ENCODE data around the gene SAMSN1. TPM values are rescaled to one million over a fixed set of nuclear protein-coding genes. Genes with fewer than 3 reads are reported as not detected.

SAMSN1 gene
- total RNA-seq: 10 to 100 TPM; 47.5 to 48.4 TPM

- H3K4me3 Mint-ChIP-seq: peak within 1 kb of the TSS; percentile 89
- H3K36me3 Mint-ChIP-seq: peaks cover 11% of the 10 kb centered on the region
- H3K27me3 Mint-ChIP-seq: no peaks in the 10 kb centered on the region
- CTCF ChIA-PET: interaction anchor here (0.8 to 1.4 kb wide), 2 partner anchors 18 to 27 kb away, joined by 3 read pairs; no protein-coding TSS in a partner anchor
- H3K9me3 Mint-ChIP-seq: no peaks in the 10 kb centered on the region
- POLR2A ChIA-PET: interaction anchor here (1.0 to 5.7 kb wide), 3 partner anchors 13 to 23 kb away, joined by 5 to 58 read pairs (median 14); no protein-coding TSS in a partner anchor
- peaks cover 49% of the 10 kb centered on the region for H3K4me1 Mint-ChIP-seq (ENCODE audit: low read depth)
- peak within 1 kb of the TSS; percentile 95 for H3K27ac Mint-ChIP-seq
- intact Hi-C loops (cut with micrococcal nuclease): loop anchor here (1.0 to 5.0 kb wide), 10 partner anchors 12 to 1186 kb away; partner anchors contain the start of gene HSPA13
- peak; percentile 83 for DNase-seq
These were observed at the start of gene SAMSN1 for GRCh38 chr21:14545906-14546480. SAMSN1 (minus strand) TSS chr21:14546315; CDS start chr21:14546261, 54 bp downstream.

GRCh38 chr21:14595449-14595848 is 49.3 kb upstream of the SAMSN1 start:
- ChIA-PET CTCF (no interaction called here), POLR2A (no interaction called here)
- peaks cover 12% of the 10 kb centered on the region for H3K4me1 Mint-ChIP-seq (ENCODE audit: low read depth)
- H3K9me3 Mint-ChIP-seq: peaks cover 12% of the 10 kb centered on the region
- H3K4me3 Mint-ChIP-seq: no peak overlapping the region
- no peaks in the 10 kb centered on the region for H3K36me3 Mint-ChIP-seq
- no peaks in the 10 kb centered on the region for H3K27me3 Mint-ChIP-seq
- no peak overlapping the region for H3K27ac Mint-ChIP-seq
- DNase-seq: no peak
- intact Hi-C loops (cut with micrococcal nuclease): loop anchor here (2.0 kb wide), 1 partner anchor 13 kb away; no protein-coding TSS in a partner anchor

GRCh38 chr21:14594967-14595366 is 48.9 kb upstream of the SAMSN1 start:
- ChIA-PET POLR2A (no interaction called here), CTCF (no interaction called here)
- H3K4me1 Mint-ChIP-seq (ENCODE audit: low read depth): peaks cover 16% of the 10 kb centered on the region
- H3K27ac Mint-ChIP-seq: no peak overlapping the region
- peaks cover 12% of the 10 kb centered on the region for H3K9me3 Mint-ChIP-seq
- no peak for DNase-seq
- no peaks in the 10 kb centered on the region for H3K36me3 Mint-ChIP-seq
- intact Hi-C loops (cut with micrococcal nuclease): loop anchor here (2.0 to 5.0 kb wide), 3 partner anchors 14 to 142 kb away; no protein-coding TSS in a partner anchor
- no peak overlapping the region for H3K4me3 Mint-ChIP-seq
- H3K27me3 Mint-ChIP-seq: no peaks in the 10 kb centered on the region

- CTCF ChIA-PET: no interaction called here
- POLR2A ChIA-PET: interaction anchor here (0.6 kb wide), 1 partner anchor 22 kb away, joined by 3 read pairs; no protein-coding TSS in a partner anchor
- Mint-ChIP-seq H3K27me3 (no peaks in the 10 kb centered on the region), H3K4me1 (ENCODE audit: low read depth) (peaks cover 21% of the 10 kb centered on the region), H3K36me3 (no peaks in the 10 kb centered on the region), H3K27ac (no peak overlapping the region), H3K9me3 (peaks cover 15% of the 10 kb centered on the region), H3K4me3 (no peak overlapping the region)
- intact Hi-C loops (cut with micrococcal nuclease): loop anchor here (5.0 kb wide), 2 partner anchors 111 to 144 kb away; no protein-coding TSS in a partner anchor
- DNase-seq: no peak
These were observed 47.1 kb upstream of the SAMSN1 start for GRCh38 chr21:14593230-14593629.

- Mint-ChIP-seq H3K27ac (no peak overlapping the region), H3K36me3 (no peaks in the 10 kb centered on the region), H3K4me3 (no peak overlapping the region), H3K27me3 (no peaks in the 10 kb centered on the region), H3K9me3 (peaks cover 15% of the 10 kb centered on the region), H3K4me1 (ENCODE audit: low read depth) (peaks cover 21% of the 10 kb centered on the region)
- intact Hi-C loops (cut with micrococcal nuclease): loop anchor here (5.0 kb wide), 2 partner anchors 110 to 145 kb away; no protein-coding TSS in a partner anchor
- no peak for DNase-seq
- ChIA-PET CTCF (no interaction called here), POLR2A (interaction anchor here (0.6 to 1.2 kb wide), 2 partner anchors 10 to 23 kb away, joined by 3 to 4 read pairs; no protein-coding TSS in a partner anchor)
These were observed 46.3 kb upstream of the SAMSN1 start for GRCh38 chr21:14592296-14593000.

GRCh38 chr21:14591882-14592281 is 45.8 kb upstream of the SAMSN1 start:
- CTCF ChIA-PET: no interaction called here
- Mint-ChIP-seq H3K4me1 (ENCODE audit: low read depth) (peaks cover 21% of the 10 kb centered on the region), H3K27me3 (no peaks in the 10 kb centered on the region), H3K36me3 (no peaks in the 10 kb centered on the region), H3K9me3 (peaks cover 13% of the 10 kb centered on the region), H3K27ac (peak overlapping the region; percentile 23), H3K4me3 (no peak overlapping the region)
- DNase-seq: no peak
- POLR2A ChIA-PET: interaction anchor here (1.2 kb wide), 1 partner anchor 11 kb away, joined by 4 read pairs; no protein-coding TSS in a partner anchor
- intact Hi-C loops (cut with micrococcal nuclease): loop anchor here (1.0 to 5.0 kb wide), 4 partner anchors 38 to 145 kb away; no protein-coding TSS in a partner anchor

GRCh38 chr21:14591377-14591776 is 45.3 kb upstream of the SAMSN1 start:
- H3K36me3 Mint-ChIP-seq: no peaks in the 10 kb centered on the region
- intact Hi-C loops (cut with micrococcal nuclease): loop anchor here (1.0 to 5.0 kb wide), 4 partner anchors 39 to 146 kb away; no protein-coding TSS in a partner anchor
- DNase-seq: no peak
- H3K4me3 Mint-ChIP-seq: no peak overlapping the region
- peaks cover 11% of the 10 kb centered on the region for H3K9me3 Mint-ChIP-seq
- H3K27me3 Mint-ChIP-seq: no peaks in the 10 kb centered on the region
- CTCF ChIA-PET: no interaction called here
- H3K27ac Mint-ChIP-seq: no peak overlapping the region
- POLR2A ChIA-PET: interaction anchor here (1.2 kb wide), 1 partner anchor 11 kb away, joined by 4 read pairs; no protein-coding TSS in a partner anchor
- H3K4me1 Mint-ChIP-seq (ENCODE audit: low read depth): peaks cover 21% of the 10 kb centered on the region

GRCh38 chr21:14589855-14590563 is 43.9 kb upstream of the SAMSN1 start:
- Mint-ChIP-seq H3K27me3 (no peaks in the 10 kb centered on the region), H3K4me3 (no peak overlapping the region), H3K27ac (no peak overlapping the region), H3K4me1 (ENCODE audit: low read depth) (peaks cover 21% of the 10 kb centered on the region), H3K9me3 (peaks cover 6% of the 10 kb centered on the region), H3K36me3 (no peaks in the 10 kb centered on the region)
- intact Hi-C loops (cut with micrococcal nuclease): loop anchor here (1.0 to 5.0 kb wide), 6 partner anchors 8 to 147 kb away; partner anchors contain the start of gene SAMSN1
- ChIA-PET CTCF (no interaction called here), POLR2A (interaction anchor here (0.6 to 1.1 kb wide), 2 partner anchors 63 to 212 kb away, joined by 3 to 4 read pairs; no protein-coding TSS in a partner anchor)
- no peak for DNase-seq

- Mint-ChIP-seq H3K9me3 (peaks cover 3% of the 10 kb centered on the region), H3K27me3 (no peaks in the 10 kb centered on the region), H3K27ac (no peak overlapping the region), H3K4me1 (ENCODE audit: low read depth) (peaks cover 33% of the 10 kb centered on the region), H3K4me3 (no peak overlapping the region), H3K36me3 (no peaks in the 10 kb centered on the region)
- ChIA-PET CTCF (no interaction called here), POLR2A (no interaction called here)
- intact Hi-C loops (cut with micrococcal nuclease): no loop called here
- DNase-seq: no peak
These were observed 41.2 kb upstream of the SAMSN1 start for GRCh38 chr21:14587266-14587665.

GRCh38 chr21:14585122-14585521 is 39.0 kb upstream of the SAMSN1 start:
- Mint-ChIP-seq H3K4me1 (ENCODE audit: low read depth) (peaks cover 25% of the 10 kb centered on the region), H3K27me3 (no peaks in the 10 kb centered on the region), H3K36me3 (no peaks in the 10 kb centered on the region), H3K4me3 (no peak overlapping the region), H3K9me3 (peaks cover 3% of the 10 kb centered on the region), H3K27ac (no peak overlapping the region)
- intact Hi-C loops (cut with micrococcal nuclease): no loop called here
- DNase-seq: no peak
- ChIA-PET CTCF (no interaction called here), POLR2A (no interaction called here)

GRCh38 chr21:14584357-14585095 is 38.4 kb upstream of the SAMSN1 start:
- no peak overlapping the region for H3K27ac Mint-ChIP-seq
- H3K4me3 Mint-ChIP-seq: no peak overlapping the region
- intact Hi-C loops (cut with micrococcal nuclease): no loop called here
- peaks cover 3% of the 10 kb centered on the region for H3K9me3 Mint-ChIP-seq
- DNase-seq: no peak
- ChIA-PET CTCF (interaction anchor here (0.5 kb wide), 1 partner anchor 68 kb away, joined by 3 read pairs; no protein-coding TSS in a partner anchor), POLR2A (no interaction called here)
- H3K27me3 Mint-ChIP-seq: peaks cover 4% of the 10 kb centered on the region
- no peaks in the 10 kb centered on the region for H3K36me3 Mint-ChIP-seq
- peaks cover 24% of the 10 kb centered on the region for H3K4me1 Mint-ChIP-seq (ENCODE audit: low read depth)
